Ramos (cell line): ENCODE results near the gene NHS.

Experiments
- in situ Hi-C: fragments of 300-500 bp; cut with MboI; formaldehyde crosslinking; loops from one replicate; pipeline ENCODE4 v1.14.3; 2022; ENCODE audit warnings: low sequenced_read_pairs; ENCODE audit not compliant: unreplicated experiment

NHS gene

GRCh38 chrX:17403972-17404371 lies 29.0 kb downstream of the NHS start:
- in situ Hi-C loops, result no loop called here

GRCh38 chrX:17405225-17405969 lies 30.4 kb downstream of the NHS start:
- in situ Hi-C loops, result no loop called here

- in situ Hi-C loops, result no loop called here
Observed at GRCh38 chrX:17409566-17410290, 34.7 kb downstream of the NHS start.

GRCh38 chrX:17410651-17411050 lies 35.7 kb downstream of the NHS start:
- in situ Hi-C loops, result no loop called here

GRCh38 chrX:17411205-17411604 lies 36.2 kb downstream of the NHS start:
- in situ Hi-C loops, result no loop called here

- in situ Hi-C loops, result no loop called here
Observed at GRCh38 chrX:17412692-17413091, 37.7 kb downstream of the NHS start.

GRCh38 chrX:17413228-17413627 lies 38.2 kb downstream of the NHS start:
- in situ Hi-C loops, result no loop called here

- in situ Hi-C loops, result no loop called here
Observed at GRCh38 chrX:17414027-17414658, 39.1 kb downstream of the NHS start.

- in situ Hi-C loops, result no loop called here
Observed at GRCh38 chrX:17414839-17415238, 39.8 kb downstream of the NHS start.

- in situ Hi-C loops, result no loop called here
Observed at GRCh38 chrX:17415242-17415810, 40.3 kb downstream of the NHS start.

GRCh38 chrX:17417372-17417771 lies 42.4 kb downstream of the NHS start:
- in situ Hi-C loops, result no loop called here

- in situ Hi-C loops, result no loop called here
Observed at GRCh38 chrX:17425136-17425535, 50.1 kb downstream of the NHS start.

- in situ Hi-C loops, result no loop called here
Observed at GRCh38 chrX:17425551-17425950, 50.6 kb downstream of the NHS start.

- in situ Hi-C loops, result no loop called here
Observed at GRCh38 chrX:17431171-17431570, 56.2 kb downstream of the NHS start.

- in situ Hi-C loops, result no loop called here
Observed at GRCh38 chrX:17432158-17432557, 57.2 kb downstream of the NHS start.

- in situ Hi-C loops, result no loop called here
Observed at GRCh38 chrX:17433965-17434364, 59.0 kb downstream of the NHS start.

- in situ Hi-C loops, result no loop called here
Observed at GRCh38 chrX:17435476-17435875, 60.5 kb downstream of the NHS start.

GRCh38 chrX:17438221-17438620 lies 63.2 kb downstream of the NHS start:
- in situ Hi-C loops, result no loop called here

GRCh38 chrX:17440258-17440657 lies 65.3 kb downstream of the NHS start:
- in situ Hi-C loops, result no loop called here

GRCh38 chrX:17440836-17441235 lies 65.8 kb downstream of the NHS start:
- in situ Hi-C loops, result no loop called here

- in situ Hi-C loops, result no loop called here
Observed at GRCh38 chrX:17441965-17442364, 67.0 kb downstream of the NHS start.
